Fibroblast of lung (primary cell): ENCODE measurements around the gene ADAMTS17. TPM values are rescaled to one million over a fixed set of nuclear protein-coding genes. Genes with fewer than 3 reads are reported as not detected.
A peak's percentile ranks its signal among the peaks of the same experiment; 100 is the strongest.

ENCODE experiments used
- DNase-seq, 2 donors: peaks; one replicate each; pipeline versions ENCODE4 v3.0.0 to v3.0.0-alpha.2; 2010; ENCODE audit warnings: low read depth in 2 of 2
- H2AFZ ChIP-seq: 2 replicates; pipeline ENCODE4 v1.5.1; 2012; ENCODE audit warnings: low read length, control low read depth, inconsistent platforms
- H3K27ac ChIP-seq: 2 replicates; pipeline ENCODE4 v1.5.1; 2011; ENCODE audit warnings: low read length, control low read depth; ENCODE audit not compliant: insufficient read depth
- H3K27me3 ChIP-seq: 2 replicates; pipeline ENCODE4 v1.5.1; 2011; ENCODE audit warnings: mild to moderate bottlenecking, low read length; ENCODE audit not compliant: control insufficient read depth, insufficient read depth
- H3K36me3 ChIP-seq: 2 replicates; pipeline ENCODE4 v1.5.1; 2011; ENCODE audit warnings: low read length; ENCODE audit not compliant: control insufficient read depth, insufficient read depth
- H3K4me1 ChIP-seq: 2 replicates; pipeline ENCODE4 v1.5.1; 2011; ENCODE audit warnings: low read length; ENCODE audit not compliant: control insufficient read depth, insufficient read depth; ENCODE audit errors: extremely low read depth
- H3K4me2 ChIP-seq: 2 replicates; pipeline ENCODE4 v1.5.1; 2011; ENCODE audit warnings: low read length, control low read depth; ENCODE audit not compliant: insufficient read depth; ENCODE audit errors: extremely low read depth
- H3K4me3 ChIP-seq, 4 experiments: fragments of 200-600 bp in 1 of 4; sonication (generic) in 1 of 4; replicated peaks in 1 of 4; 2 replicates each; pipeline ENCODE4 v1.5.1; 2011 to 2016; ENCODE audit warnings: low read length in 4 of 4, low read depth in 3 of 4, mild to moderate bottlenecking in 3 of 4, control low read depth in 2 of 4, inconsistent platforms in 1 of 4, mixed read lengths in 1 of 4; ENCODE audit not compliant: insufficient read depth in 1 of 4; ENCODE audit errors: control extremely low read depth in 1 of 4
- H3K79me2 ChIP-seq: 2 replicates; pipeline ENCODE4 v1.5.1; 2012; ENCODE audit warnings: mild to moderate bottlenecking, low read length, inconsistent platforms; ENCODE audit not compliant: control insufficient read depth, insufficient read depth
- H3K9ac ChIP-seq: 2 replicates; pipeline ENCODE4 v1.5.1; 2011; ENCODE audit warnings: mild to moderate bottlenecking, low read length, control low read depth; ENCODE audit not compliant: insufficient read depth
- H3K9me3 ChIP-seq: 2 replicates; pipeline ENCODE4 v1.5.1; 2012; ENCODE audit warnings: low read depth, low read length; ENCODE audit not compliant: control insufficient read depth, insufficient read depth
- H4K20me1 ChIP-seq: 2 replicates; pipeline ENCODE4 v1.5.1; 2011; ENCODE audit warnings: low read length; ENCODE audit not compliant: control insufficient read depth, insufficient read depth; ENCODE audit errors: extremely low read depth
- EZH2 ChIP-seq: IDR thresholded peaks from 2 replicates; pipeline ENCODE4 v1.5.1; 2012; ENCODE audit warnings: low read length, control low read depth, mild to moderate bottlenecking; ENCODE audit errors: missing control alignments
- polyA plus RNA-seq, 2 donors: library from polyadenylated mRNA; depleted of rRNA in 1 of 2; stranded (reverse) in 1 of 2; unstranded in 1 of 2; fragments of >200 nt; gene quantifications; 2 replicates each; pipeline ENCODE4 v1.2.1, GENCODE V29; 2011 to 2012; ENCODE audit warnings: missing spikeins in 1 of 2
- total RNA-seq: library from RNA; depleted of rRNA; stranded (reverse); fragments of >200 nt; gene quantifications from 2 replicates; pipeline ENCODE4 v1.2.1, GENCODE V29; 2014
- TF ChIP-seq, protein P1 (sequence below), 2 donors: IDR thresholded peaks in 1 of 2; conservative IDR thresholded peaks in 1 of 2; 1 replicate in 1 of 2; 2 replicates in 1 of 2; pipeline ENCODE4 v1.5.1; 2011 to 2012; ENCODE audit warnings: low read length in 2 of 2, control low read depth in 1 of 2, inconsistent platforms in 1 of 2, low read depth in 1 of 2, mild to moderate bottlenecking in 1 of 2

Gene ADAMTS17
- total and polyA plus RNA-seq, 2 donors (not counting 1 experiment from before 2014, with no cell fraction given): 0.09 to 0.17 TPM

- peak in 1 of 2 donors; percentile 40 for DNase-seq
These were observed 182.3 kb downstream of the ADAMTS17 start for GRCh38 chr15:100159436-100159835.

GRCh38 chr15:100158356-100158755 lies 183.4 kb downstream of the ADAMTS17 start:
- Histone ChIP-seq H2AFZ (no peak overlapping the region), H4K20me1 (no peaks in the 10 kb centered on the region), H3K4me2 (no peak overlapping the region), H3K4me1 (no peaks in the 10 kb centered on the region), H3K27me3 (no peaks in the 10 kb centered on the region), H3K9me3 (no peaks in the 10 kb centered on the region), H3K27ac (no peak overlapping the region), H3K36me3 (no peaks in the 10 kb centered on the region), H3K79me2 (no peaks in the 10 kb centered on the region), H3K9ac (no peak overlapping the region), H3K4me3 (no peak overlapping the region)
- TF ChIP-seq, protein P1, sequence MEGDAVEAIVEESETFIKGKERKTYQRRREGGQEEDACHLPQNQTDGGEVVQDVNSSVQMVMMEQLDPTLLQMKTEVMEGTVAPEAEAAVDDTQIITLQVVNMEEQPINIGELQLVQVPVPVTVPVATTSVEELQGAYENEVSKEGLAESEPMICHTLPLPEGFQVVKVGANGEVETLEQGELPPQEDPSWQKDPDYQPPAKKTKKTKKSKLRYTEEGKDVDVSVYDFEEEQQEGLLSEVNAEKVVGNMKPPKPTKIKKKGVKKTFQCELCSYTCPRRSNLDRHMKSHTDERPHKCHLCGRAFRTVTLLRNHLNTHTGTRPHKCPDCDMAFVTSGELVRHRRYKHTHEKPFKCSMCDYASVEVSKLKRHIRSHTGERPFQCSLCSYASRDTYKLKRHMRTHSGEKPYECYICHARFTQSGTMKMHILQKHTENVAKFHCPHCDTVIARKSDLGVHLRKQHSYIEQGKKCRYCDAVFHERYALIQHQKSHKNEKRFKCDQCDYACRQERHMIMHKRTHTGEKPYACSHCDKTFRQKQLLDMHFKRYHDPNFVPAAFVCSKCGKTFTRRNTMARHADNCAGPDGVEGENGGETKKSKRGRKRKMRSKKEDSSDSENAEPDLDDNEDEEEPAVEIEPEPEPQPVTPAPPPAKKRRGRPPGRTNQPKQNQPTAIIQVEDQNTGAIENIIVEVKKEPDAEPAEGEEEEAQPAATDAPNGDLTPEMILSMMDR (conservative IDR thresholded peaks at IDR 0.05 in 1 of 2, IDR thresholded peaks at IDR 0.05 in 1 of 2; ENCODE audit: low read depth in 1 of 2, low read length in 2 of 2): no peak
- TF ChIP-seq EZH2: no peak
- DNase-seq: no peak

More at GRCh38 chr15:100159436-100159835, 182.3 kb downstream of the ADAMTS17 start:
- H4K20me1 ChIP-seq: no peaks in the 10 kb centered on the region
- H3K4me3 ChIP-seq: no peak overlapping the region
- H3K27me3 ChIP-seq: no peaks in the 10 kb centered on the region
- H3K9ac ChIP-seq: no peak overlapping the region
- no peak overlapping the region for H2AFZ ChIP-seq
- H3K36me3 ChIP-seq: no peaks in the 10 kb centered on the region
- no peak overlapping the region for H3K27ac ChIP-seq
- no peak overlapping the region for H3K4me2 ChIP-seq
- TF ChIP-seq, protein P1 (conservative IDR thresholded peaks at IDR 0.05 in 1 of 2, IDR thresholded peaks at IDR 0.05 in 1 of 2; ENCODE audit: low read depth in 1 of 2, low read length in 2 of 2): no peak
- no peak for TF ChIP-seq EZH2
- no peaks in the 10 kb centered on the region for H3K9me3 ChIP-seq
- H3K79me2 ChIP-seq: no peaks in the 10 kb centered on the region
- H3K4me1 ChIP-seq: no peaks in the 10 kb centered on the region

GRCh38 chr15:100156201-100156600 lies 185.6 kb downstream of the ADAMTS17 start:
- Histone ChIP-seq H3K36me3 (no peaks in the 10 kb centered on the region), H4K20me1 (no peaks in the 10 kb centered on the region), H3K9me3 (no peaks in the 10 kb centered on the region), H3K4me1 (no peaks in the 10 kb centered on the region), H3K27ac (no peak overlapping the region), H2AFZ (no peak overlapping the region), H3K4me2 (no peak overlapping the region), H3K9ac (no peak overlapping the region), H3K27me3 (no peaks in the 10 kb centered on the region), H3K4me3 (no peak overlapping the region), H3K79me2 (no peaks in the 10 kb centered on the region)
- TF ChIP-seq, protein P1 (conservative IDR thresholded peaks at IDR 0.05 in 1 of 2, IDR thresholded peaks at IDR 0.05 in 1 of 2; ENCODE audit: low read depth in 1 of 2, low read length in 2 of 2): no peak
- no peak for TF ChIP-seq EZH2
- no peak for DNase-seq
